HepG2 (cell line): Measurements from ENCODE around the gene CYLD. TPM values are rescaled to one million over a fixed set of nuclear protein-coding genes. Genes with fewer than 3 reads are reported as not detected.

Experiments used
- ATAC-seq: fragments of 200-7000 bp; cut with Tn5 transposase; 3 replicates; pipeline ENCODE4 v1.9.1; 2020; ENCODE audit warnings: mild to moderate bottlenecking, moderate library complexity
- BruUV-seq: library from RNA; stranded (reverse); fragments of 400-500 nt; replicated peaks from 2 replicates; lab custom pipeline; 2021; lab: Mats Ljungman, UMichigan
- CTCF ChIA-PET: fragments of 300-600 bp; formaldehyde crosslinking; extraction: SDS; loops from one replicate; lab custom pipeline; 2021; ENCODE audit warnings: low total read pairs, inconsistent platforms, low intra/inter-chr PET ratio; lab: Yijun Ruan, JAX
- POLR2A ChIA-PET: fragments of 350-600 bp; sonication (Branson Sonifier 250); formaldehyde crosslinking; loops from one replicate; lab custom pipeline; 2020; ENCODE audit warnings: antibody characterized with exemption, inconsistent platforms; lab: Yijun Ruan, JAX
- DNase-seq: peaks from one replicate; pipeline ENCODE4 v3.0.0-alpha.2; 2015; ENCODE audit warnings: low spot score
- FAIRE-seq: peaks from 3 replicates; lab custom pipeline; 2011; peaks lifted over from hg19 to GRCh38; lab: Jason Lieb, UNC
- H2AFZ ChIP-seq: one replicate; pipeline ENCODE4 v1.6.1; 2011; ENCODE audit warnings: low read length, inconsistent platforms
- H3K27ac ChIP-seq: fragments of 300-600 bp; 3 replicates; pipeline ENCODE4 v1.8.0; 2011; ENCODE audit warnings: mixed run types, mild to moderate bottlenecking, mixed read lengths, low read length, inconsistent platforms; ENCODE audit not compliant: insufficient read depth; ENCODE audit errors: extremely low read length
- H3K27me3 ChIP-seq, 2 experiments: fragments of 200-600 bp in 1 of 2; 2 replicates in 1 of 2; 3 replicates in 1 of 2; pipeline versions ENCODE4 v1.6.0 to v1.8.0; 2011; ENCODE audit warnings: low read length in 2 of 2, mild to moderate bottlenecking in 2 of 2, moderate library complexity in 2 of 2, inconsistent platforms in 1 of 2; ENCODE audit not compliant: insufficient read depth in 2 of 2, control insufficient read depth in 1 of 2
- H3K36me3 ChIP-seq, 2 experiments: fragments of 200-600 bp in 1 of 2; replicated peaks in 1 of 2; 2 replicates in 1 of 2; 3 replicates in 1 of 2; pipeline versions ENCODE4 v1.5.1 to v1.8.0; 2011; ENCODE audit warnings: low read length in 2 of 2, inconsistent platforms in 1 of 2; ENCODE audit not compliant: insufficient read depth in 2 of 2, control insufficient read depth in 1 of 2
- H3K4me1 ChIP-seq: 2 replicates; pipeline ENCODE4 v1.5.1; 2012; ENCODE audit warnings: low read length, inconsistent platforms; ENCODE audit not compliant: insufficient read depth
- H3K4me2 ChIP-seq: 2 replicates; pipeline ENCODE4 v1.6.0; 2011; ENCODE audit warnings: low read depth, low read length, inconsistent platforms
- H3K4me3 ChIP-seq, 3 experiments: fragments of 200-600 bp in 1 of 3; sonication (generic), shearing (Covaris generic) in 1 of 3; replicated peaks in 1 of 3; 2 replicates each; pipeline ENCODE4 v1.5.1; 2011 to 2016; ENCODE audit warnings: low read length in 3 of 3, inconsistent platforms in 2 of 3, low read depth in 2 of 3, mild to moderate bottlenecking in 2 of 3, control low read depth in 1 of 3, mixed read lengths in 1 of 3; ENCODE audit not compliant: insufficient read depth in 1 of 3
- H3K79me2 ChIP-seq: one replicate; pipeline ENCODE4 v1.6.1; 2011; ENCODE audit warnings: low read length, inconsistent platforms; ENCODE audit not compliant: insufficient read depth
- H3K9ac ChIP-seq: 2 replicates; pipeline ENCODE4 v1.6.0; 2011; ENCODE audit warnings: mild to moderate bottlenecking, low read depth, low read length, inconsistent platforms; ENCODE audit not compliant: insufficient read depth
- H3K9me3 ChIP-seq: 2 replicates; pipeline ENCODE4 v1.5.1; 2012; ENCODE audit warnings: mild to moderate bottlenecking, low read length
- H4K20me1 ChIP-seq: 2 replicates; pipeline ENCODE4 v1.6.0; 2011; ENCODE audit warnings: inconsistent platforms, mild to moderate bottlenecking, low read length, moderate library complexity; ENCODE audit not compliant: insufficient read depth
- CBX1 ChIP-seq: IDR thresholded peaks from one replicate; pipeline ENCODE4 v1.6.1; 2016; ENCODE audit warnings: antibody characterized with exemption, low read depth
- CBX2 ChIP-seq, 2 experiments: fragments of 200-600 bp in 1 of 2; sonication (generic); formaldehyde crosslinking in 1 of 2; IDR thresholded peaks; 2 replicates each; pipeline versions ENCODE4 v1.7.0 to v1.8.1; 2018 to 2022; ENCODE audit warnings: low read depth in 2 of 2, low read length in 1 of 2, mild to moderate bottlenecking in 1 of 2, missing genetic modification reagents in 1 of 2
- CSRNP1 ChIP-seq: sonication (generic); formaldehyde crosslinking; IDR thresholded peaks from 2 replicates; pipeline ENCODE4 v1.8.1; 2023; ENCODE audit warnings: mild to moderate bottlenecking, missing genetic modification reagents
- HNF1A ChIP-seq, 2 experiments: sonication (generic) in 1 of 2; formaldehyde crosslinking in 1 of 2; IDR thresholded peaks; 2 replicates each; pipeline versions ENCODE4 v1.4.0 to v1.6.1; 2016 to 2020; ENCODE audit warnings: borderline replicate concordance in 1 of 2, low read depth in 1 of 2, mild to moderate bottlenecking in 1 of 2, missing genetic modification reagents in 1 of 2
- IKZF4 ChIP-seq: sonication (generic); formaldehyde crosslinking; IDR thresholded peaks from 2 replicates; pipeline ENCODE4 v1.5.1; 2020; ENCODE audit warnings: borderline replicate concordance, mild to moderate bottlenecking, low read depth, missing genetic modification reagents; ENCODE audit errors: not compliant biosample characterization
- KAT2B ChIP-seq: fragments of 150-350 bp; IDR thresholded peaks from 2 replicates; pipeline ENCODE4 v1.6.1; 2014; ENCODE audit warnings: low read depth, low read length, borderline replicate concordance
- MIER2 ChIP-seq: IDR thresholded peaks from 2 replicates; pipeline ENCODE4 v1.6.1; 2016; ENCODE audit warnings: missing biosample characterization, missing genetic modification reagents
- MXD1 ChIP-seq: sonication (generic); formaldehyde crosslinking; IDR thresholded peaks from 2 replicates; pipeline ENCODE4 v1.4.0; 2020; ENCODE audit warnings: mild to moderate bottlenecking, missing genetic modification reagents
- NFE2L2 ChIP-seq: fragments of 150-350 bp; IDR thresholded peaks from 2 replicates; pipeline ENCODE4 v1.6.1; 2014; ENCODE audit warnings: low read length
- PHF21A ChIP-seq: sonication (generic); formaldehyde crosslinking; IDR thresholded peaks from 2 replicates; pipeline ENCODE4 v1.5.0; 2020; ENCODE audit warnings: mild to moderate bottlenecking, missing genetic modification reagents
- PHF8 ChIP-seq: sonication (generic); formaldehyde crosslinking; IDR thresholded peaks from 2 replicates; pipeline ENCODE4 v1.5.0; 2020; ENCODE audit warnings: missing genetic modification reagents
- PPARG ChIP-seq: conservative IDR thresholded peaks from 2 replicates; pipeline ENCODE4 v1.6.1; 2016; ENCODE audit warnings: missing biosample characterization, missing genetic modification reagents
- RFX3 ChIP-seq: IDR thresholded peaks from 2 replicates; pipeline ENCODE4 v1.6.1; 2016; ENCODE audit warnings: missing biosample characterization, missing genetic modification reagents
- SIN3A ChIP-seq: IDR thresholded peaks from 2 replicates; pipeline ENCODE4 v1.6.1; 2011; ENCODE audit warnings: low read depth, mild to moderate bottlenecking, control low read depth, low read length, borderline replicate concordance
- ZBTB1 ChIP-seq: sonication (generic); formaldehyde crosslinking; IDR thresholded peaks from 2 replicates; pipeline ENCODE4 v1.4.0; 2020; ENCODE audit warnings: missing genetic modification reagents, borderline replicate concordance
- ZNF10 ChIP-seq: sonication (generic); formaldehyde crosslinking; IDR thresholded peaks from 2 replicates; pipeline ENCODE4 v1.4.0; 2020; ENCODE audit warnings: mild to moderate bottlenecking, low read depth, missing genetic modification reagents, borderline replicate concordance
- ZNF546 ChIP-seq: sonication (generic); formaldehyde crosslinking; conservative IDR thresholded peaks from 2 replicates; pipeline ENCODE4 v1.8.1; 2023; ENCODE audit warnings: mild to moderate bottlenecking, missing genetic modification reagents
- ZNF775 ChIP-seq: sonication (generic); formaldehyde crosslinking; IDR thresholded peaks from 2 replicates; pipeline ENCODE4 v1.4.0; 2020; ENCODE audit warnings: missing genetic modification reagents, mild to moderate bottlenecking, moderate library complexity, borderline replicate concordance
- WGBS: methylation state at CpG from one replicate; pipeline ENCODE4 v1.1.6; 2017; ENCODE audit warnings: low lambda C conversion rate; 5-methylcytosine and 5-hydroxymethylcytosine counted together
- in situ Hi-C: cut with HindIII; loops from 2 replicates; pipeline ENCODE4 v1.10.0; 2017; ENCODE audit warnings: low pct_unique_long_range_greater_than_20kb; ENCODE audit not compliant: extremely low pct_ligation_motif_present
- intact Hi-C: fragments of 100-400 bp; cut with micrococcal nuclease; formaldehyde crosslinking; loops from one replicate; pipeline ENCODE4 v1.10.0; 2022; ENCODE audit not compliant: unreplicated experiment
- polyA plus RNA-seq, 8 experiments: library from polyadenylated mRNA; depleted of rRNA in 3 of 8; stranded (reverse) in 7 of 8; unstranded in 1 of 8; fragments of >200 nt; fragmentation: Illumina TruSeq in 4 of 8; extraction: Trizol in 4 of 8; gene quantifications; 2 replicates each; pipeline versions ENCODE4 v1.2.1 to v1.2.3, GENCODE V29; 2011 to 2016; ENCODE audit warnings: low read depth in 4 of 8, missing spikeins in 1 of 8, mixed read lengths in 1 of 8; ENCODE audit not compliant: insufficient read depth in 1 of 8
- total RNA-seq, 5 experiments: library from RNA; depleted of rRNA; stranded (reverse); fragments of >200 nt; fragmentation: Illumina TruSeq; extraction: Trizol; gene quantifications; 2 replicates each; pipeline ENCODE4 v1.2.3, GENCODE V29; 2016; ENCODE audit warnings: low read depth in 1 of 5

The CYLD gene
- total and polyA plus RNA-seq, 2 of the 13 experiments (the other 11 are each of a cell fraction or from before 2014, with no cell fraction given) = 6.1 to 11.4 TPM

GRCh38 chr16:50742576-50743200 is 802 bp downstream of the CYLD start:
- FAIRE-seq (no peak), DNase-seq (no peak)
- no peak overlapping the region for H3K27ac ChIP-seq
- no peak for TF ChIP-seq ZNF775 (CRISPR knock-in tag)
- no peak for TF ChIP-seq MXD1
- TF ChIP-seq PHF8 = peak; percentile 1; the same call in 1 of the 2 replicates
- TF ChIP-seq PPARG (CRISPR knock-in tag) = no peak
- no peak for TF ChIP-seq CSRNP1
- no peak for TF ChIP-seq NFE2L2
- TF ChIP-seq HNF1A (IDR thresholded peaks at IDR 0.05; ENCODE audit: low read depth) = no peak
- no peak for TF ChIP-seq HNF1A (CRISPR knock-in tag; IDR thresholded peaks at IDR 0.05; ENCODE audit: borderline replicate concordance)
- no peak for TF ChIP-seq CBX2 (IDR thresholded peaks at IDR 0.05; ENCODE audit: low read depth, low read length)
- TF ChIP-seq CBX2 (CRISPR knock-in tag; IDR thresholded peaks at IDR 0.05; ENCODE audit: low read depth) = no peak
- no peak for TF ChIP-seq IKZF4
- TF ChIP-seq ZNF546 (CRISPR knock-in tag) = no peak
- TF ChIP-seq CBX1 = no peak
- TF ChIP-seq ZBTB1 = 0 out of 2 replicates have a peak, but pooled peaks have one; percentile 83
- no peak for TF ChIP-seq ZNF10 (CRISPR knock-in tag)
- TF ChIP-seq MIER2 (CRISPR knock-in tag) = no peak
- no peak for TF ChIP-seq PHF21A (CRISPR knock-in tag)
- no peak for TF ChIP-seq RFX3 (CRISPR knock-in tag)
- TF ChIP-seq SIN3A = peak; percentile 56; the same call in 1 of the 2 replicates
- 0 out of 2 replicates have a peak, but pooled peaks have one; percentile 8 for TF ChIP-seq KAT2B

More at GRCh38 chr16:50742576-50743200, 802 bp downstream of the CYLD start:
- Histone ChIP-seq H3K4me2 (peak overlapping the region; percentile 76), H3K79me2 (no peaks in the 10 kb centered on the region), H4K20me1 (no peaks in the 10 kb centered on the region), H3K9me3 (no peaks in the 10 kb centered on the region), H3K9ac (peak overlapping the region; percentile 77), H3K27me3 (no peaks in the 10 kb centered on the region), H3K4me1 (peaks cover 19% of the 10 kb centered on the region), H3K4me3 (peak overlapping the region; percentile 77 to 94 (median 86)), H3K36me3 (no peaks in the 10 kb centered on the region), H2AFZ (no peak overlapping the region)
- CTCF ChIA-PET = no interaction called here
- no peak for ATAC-seq
- intact Hi-C loops = loop anchor here (5.0 kb wide), 1 partner anchor 75 kb away; no protein-coding TSS in a partner anchor
- POLR2A ChIA-PET = no interaction called here
- in situ Hi-C loops = no loop called here
- no TSS peak for BruUV-seq
- WGBS = 6% methylated on average over 21 of the region's 28 CpGs
